Tibial nerve (tissue), 3 donors: ENCODE data around the gene IL18.

Experiments
- CTCF ChIP-seq, 5 experiments: fragments of 200-600 bp in 3 of 5; fragments of 450-650 bp in 2 of 5; sonication (generic) in 3 of 5; IDR thresholded peaks; one replicate each; pipeline ENCODE4 v1.5.1; 2016 to 2019; ENCODE audit warnings: antibody characterized with exemption in 5 of 5, mild to moderate bottlenecking in 3 of 5, moderate library complexity in 2 of 5
- POLR2A ChIP-seq, 2 donors: fragments of 450-650 bp; IDR thresholded peaks; one replicate each; pipeline ENCODE4 v1.6.1; 2017; ENCODE audit warnings: antibody characterized with exemption in 2 of 2, mild to moderate bottlenecking in 2 of 2, moderate library complexity in 2 of 2

- TF ChIP-seq CTCF (IDR thresholded peaks at IDR 0.05) (no peak), POLR2A (IDR thresholded peaks at IDR 0.05) (no peak)
Measured at GRCh38 chr11:112127056-112127455, 36.8 kb downstream of the IL18 start.
